K562 (cell line): ENCODE data around the gene TMEM187. TPM values are rescaled to one million over a fixed set of nuclear protein-coding genes. Genes with fewer than 3 reads are reported as not detected.
A peak's percentile ranks its signal among the peaks of the same experiment; 100 is the strongest.

Source experiments
- BMI1 ChIP-seq: fragments of 150-350 bp; IDR thresholded peaks from 2 replicates; pipeline ENCODE4 v1.6.1; 2014; ENCODE audit warnings: low read length
- FOS ChIP-seq: IDR thresholded peaks from 3 replicates; pipeline ENCODE4 v1.6.1; 2011; ENCODE audit not compliant: insufficient read length; ENCODE audit errors: extremely low read depth
- HMG20B ChIP-seq: fragments of 250-450 bp; sonication (Bioruptor Pico); IDR thresholded peaks from 2 replicates; pipeline ENCODE4 v1.5.0; 2021; ENCODE audit warnings: mild to moderate bottlenecking
- HNRNPH1 ChIP-seq: fragments of 200-400 bp; formaldehyde crosslinking; optimal IDR thresholded peaks from 2 replicates; pipeline ENCODE3; 2017; ENCODE audit warnings: low read depth, mild to moderate bottlenecking, low read length, moderate library complexity
- OTX1 ChIP-seq: fragments of 450-650 bp; formaldehyde crosslinking; IDR thresholded peaks from 2 replicates; pipeline ENCODE4 v1.4.0; 2022; ENCODE audit warnings: mild to moderate bottlenecking
- POLR3G ChIP-seq: IDR thresholded peaks from 2 replicates; pipeline ENCODE4 v1.6.1; 2011; ENCODE audit not compliant: insufficient read length, insufficient replicate concordance; ENCODE audit errors: extremely low read depth
- RBM15 ChIP-seq: fragments of 200-400 bp; formaldehyde crosslinking; IDR thresholded peaks from 2 replicates; pipeline ENCODE4 v1.6.1; 2018; ENCODE audit warnings: mild to moderate bottlenecking, low read length, moderate library complexity; ENCODE audit not compliant: insufficient read depth
- RFX5 ChIP-seq: IDR thresholded peaks from 2 replicates; pipeline ENCODE4 v1.6.1; 2011; ENCODE audit warnings: low read depth, mild to moderate bottlenecking, improper control_type of control experiment, low read length
- ZNF184 ChIP-seq: sonication (generic); formaldehyde crosslinking; IDR thresholded peaks from 2 replicates; pipeline ENCODE4 v1.5.0; 2020; ENCODE audit warnings: missing genetic modification reagents
- polyA plus RNA-seq, 8 experiments: library from polyadenylated mRNA; depleted of rRNA in 4 of 8; stranded (reverse) in 5 of 8; unstranded in 3 of 8; fragments of >200 nt; fragmentation: Nextera tagmentation in 2 of 8; fragmentation: Illumina TruSeq in 1 of 8; extraction: Ambion mirVana in 2 of 8; extraction: Trizol in 1 of 8; gene quantifications; 2 replicates each; pipeline versions ENCODE4 v1.2.1 to v1.2.3, GENCODE V29; 2011 to 2014; ENCODE audit warnings: inconsistent platforms in 1 of 8, missing spikeins in 1 of 8
- total RNA-seq, 7 experiments: library from RNA; depleted of rRNA in 6 of 7; stranded (reverse); fragments of >200 nt in 6 of 7; fragmentation: Illumina TruSeq in 2 of 7; extraction: Trizol in 2 of 7; gene quantifications; 2 replicates each; pipeline versions ENCODE4 v1.2.1 to v1.2.3, GENCODE V29; 2011 to 2021; ENCODE audit warnings: low replicate concordance in 1 of 7
- TF ChIP-seq, protein P1 (sequence below): fragments of 250-450 bp; sonication (Bioruptor Pico); IDR thresholded peaks from 2 replicates; pipeline ENCODE4 v1.4.0; 2020; ENCODE audit warnings: mild to moderate bottlenecking, moderate library complexity, borderline replicate concordance
- TF ChIP-seq, protein P2 (sequence below): fragments of 250-450 bp; sonication (Bioruptor Pico); IDR thresholded peaks from 2 replicates; pipeline ENCODE4 v1.5.0; 2020; ENCODE audit warnings: mild to moderate bottlenecking
- TF ChIP-seq, protein P3 (sequence below), 2 experiments: fragments of 450-650 bp; IDR thresholded peaks; 2 replicates each; pipeline ENCODE4 v1.6.1; 2016; ENCODE audit warnings: mild to moderate bottlenecking in 2 of 2, borderline replicate concordance in 1 of 2, low read depth in 1 of 2, moderate library complexity in 1 of 2
- TF ChIP-seq, protein P4 (sequence below), 2 experiments: IDR thresholded peaks; 2 replicates each; pipeline ENCODE4 v1.6.1; 2012; ENCODE audit warnings: improper control_type of control experiment in 2 of 2, low read depth in 2 of 2, low read length in 2 of 2, borderline replicate concordance in 1 of 2

TMEM187 gene
- total and polyA plus RNA-seq, 9 of the 15 experiments (the other 6 are each of a cell fraction or from before 2014, with no cell fraction given) = 0.13 to 6.4 (median 1.6) TPM

DNA sequence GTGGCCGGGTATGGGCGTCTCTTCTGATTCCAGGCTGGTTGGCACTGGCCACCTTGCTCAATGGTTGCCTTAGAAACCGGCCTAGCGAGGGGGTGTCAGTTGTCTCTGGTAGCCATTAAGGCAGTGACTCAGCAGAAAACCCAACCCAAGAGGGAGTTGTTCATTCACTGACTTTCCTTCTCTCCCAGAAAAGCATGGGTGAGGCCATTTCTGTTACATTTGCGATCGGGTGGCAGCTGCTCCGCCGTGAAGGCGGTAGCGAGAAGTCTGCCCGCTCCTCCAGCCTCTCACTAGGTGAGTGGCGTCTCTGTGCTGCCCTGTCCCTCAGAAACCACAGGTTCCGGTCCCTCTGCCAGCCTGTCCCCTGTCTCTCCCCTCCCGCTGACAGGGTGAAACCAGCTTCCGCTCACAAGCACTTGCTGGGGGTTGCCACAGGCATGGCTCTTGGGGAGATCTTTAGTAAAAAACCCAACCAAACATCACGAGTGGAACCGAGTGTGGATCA is 29.7 kb downstream of the TMEM187 start (continued):
- TF ChIP-seq, protein P1, sequence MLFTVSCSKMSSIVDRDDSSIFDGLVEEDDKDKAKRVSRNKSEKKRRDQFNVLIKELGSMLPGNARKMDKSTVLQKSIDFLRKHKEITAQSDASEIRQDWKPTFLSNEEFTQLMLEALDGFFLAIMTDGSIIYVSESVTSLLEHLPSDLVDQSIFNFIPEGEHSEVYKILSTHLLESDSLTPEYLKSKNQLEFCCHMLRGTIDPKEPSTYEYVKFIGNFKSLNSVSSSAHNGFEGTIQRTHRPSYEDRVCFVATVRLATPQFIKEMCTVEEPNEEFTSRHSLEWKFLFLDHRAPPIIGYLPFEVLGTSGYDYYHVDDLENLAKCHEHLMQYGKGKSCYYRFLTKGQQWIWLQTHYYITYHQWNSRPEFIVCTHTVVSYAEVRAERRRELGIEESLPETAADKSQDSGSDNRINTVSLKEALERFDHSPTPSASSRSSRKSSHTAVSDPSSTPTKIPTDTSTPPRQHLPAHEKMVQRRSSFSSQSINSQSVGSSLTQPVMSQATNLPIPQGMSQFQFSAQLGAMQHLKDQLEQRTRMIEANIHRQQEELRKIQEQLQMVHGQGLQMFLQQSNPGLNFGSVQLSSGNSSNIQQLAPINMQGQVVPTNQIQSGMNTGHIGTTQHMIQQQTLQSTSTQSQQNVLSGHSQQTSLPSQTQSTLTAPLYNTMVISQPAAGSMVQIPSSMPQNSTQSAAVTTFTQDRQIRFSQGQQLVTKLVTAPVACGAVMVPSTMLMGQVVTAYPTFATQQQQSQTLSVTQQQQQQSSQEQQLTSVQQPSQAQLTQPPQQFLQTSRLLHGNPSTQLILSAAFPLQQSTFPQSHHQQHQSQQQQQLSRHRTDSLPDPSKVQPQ = no peak; the same call in 1 of the 2 replicates
- TF ChIP-seq OTX1 (CRISPR knock-in tag) (peak; percentile 90), HNRNPH1 (no peak), POLR3G (no peak), HMG20B (CRISPR knock-in tag) (no peak), RFX5 (no peak), BMI1 (peak; percentile 61; the same call in 1 of the 2 replicates), RBM15 (no peak), ZNF184 (CRISPR knock-in tag) (no peak), FOS (no peak)
- TF ChIP-seq, protein P2, sequence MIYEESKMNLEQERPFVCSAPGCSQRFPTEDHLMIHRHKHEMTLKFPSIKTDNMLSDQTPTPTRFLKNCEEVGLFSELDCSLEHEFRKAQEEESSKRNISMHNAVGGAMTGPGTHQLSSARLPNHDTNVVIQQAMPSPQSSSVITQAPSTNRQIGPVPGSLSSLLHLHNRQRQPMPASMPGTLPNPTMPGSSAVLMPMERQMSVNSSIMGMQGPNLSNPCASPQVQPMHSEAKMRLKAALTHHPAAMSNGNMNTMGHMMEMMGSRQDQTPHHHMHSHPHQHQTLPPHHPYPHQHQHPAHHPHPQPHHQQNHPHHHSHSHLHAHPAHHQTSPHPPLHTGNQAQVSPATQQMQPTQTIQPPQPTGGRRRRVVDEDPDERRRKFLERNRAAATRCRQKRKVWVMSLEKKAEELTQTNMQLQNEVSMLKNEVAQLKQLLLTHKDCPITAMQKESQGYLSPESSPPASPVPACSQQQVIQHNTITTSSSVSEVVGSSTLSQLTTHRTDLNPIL (CRISPR knock-in tag) = peak; percentile 84; the same call in 1 of the 2 replicates
- TF ChIP-seq, protein P3, sequence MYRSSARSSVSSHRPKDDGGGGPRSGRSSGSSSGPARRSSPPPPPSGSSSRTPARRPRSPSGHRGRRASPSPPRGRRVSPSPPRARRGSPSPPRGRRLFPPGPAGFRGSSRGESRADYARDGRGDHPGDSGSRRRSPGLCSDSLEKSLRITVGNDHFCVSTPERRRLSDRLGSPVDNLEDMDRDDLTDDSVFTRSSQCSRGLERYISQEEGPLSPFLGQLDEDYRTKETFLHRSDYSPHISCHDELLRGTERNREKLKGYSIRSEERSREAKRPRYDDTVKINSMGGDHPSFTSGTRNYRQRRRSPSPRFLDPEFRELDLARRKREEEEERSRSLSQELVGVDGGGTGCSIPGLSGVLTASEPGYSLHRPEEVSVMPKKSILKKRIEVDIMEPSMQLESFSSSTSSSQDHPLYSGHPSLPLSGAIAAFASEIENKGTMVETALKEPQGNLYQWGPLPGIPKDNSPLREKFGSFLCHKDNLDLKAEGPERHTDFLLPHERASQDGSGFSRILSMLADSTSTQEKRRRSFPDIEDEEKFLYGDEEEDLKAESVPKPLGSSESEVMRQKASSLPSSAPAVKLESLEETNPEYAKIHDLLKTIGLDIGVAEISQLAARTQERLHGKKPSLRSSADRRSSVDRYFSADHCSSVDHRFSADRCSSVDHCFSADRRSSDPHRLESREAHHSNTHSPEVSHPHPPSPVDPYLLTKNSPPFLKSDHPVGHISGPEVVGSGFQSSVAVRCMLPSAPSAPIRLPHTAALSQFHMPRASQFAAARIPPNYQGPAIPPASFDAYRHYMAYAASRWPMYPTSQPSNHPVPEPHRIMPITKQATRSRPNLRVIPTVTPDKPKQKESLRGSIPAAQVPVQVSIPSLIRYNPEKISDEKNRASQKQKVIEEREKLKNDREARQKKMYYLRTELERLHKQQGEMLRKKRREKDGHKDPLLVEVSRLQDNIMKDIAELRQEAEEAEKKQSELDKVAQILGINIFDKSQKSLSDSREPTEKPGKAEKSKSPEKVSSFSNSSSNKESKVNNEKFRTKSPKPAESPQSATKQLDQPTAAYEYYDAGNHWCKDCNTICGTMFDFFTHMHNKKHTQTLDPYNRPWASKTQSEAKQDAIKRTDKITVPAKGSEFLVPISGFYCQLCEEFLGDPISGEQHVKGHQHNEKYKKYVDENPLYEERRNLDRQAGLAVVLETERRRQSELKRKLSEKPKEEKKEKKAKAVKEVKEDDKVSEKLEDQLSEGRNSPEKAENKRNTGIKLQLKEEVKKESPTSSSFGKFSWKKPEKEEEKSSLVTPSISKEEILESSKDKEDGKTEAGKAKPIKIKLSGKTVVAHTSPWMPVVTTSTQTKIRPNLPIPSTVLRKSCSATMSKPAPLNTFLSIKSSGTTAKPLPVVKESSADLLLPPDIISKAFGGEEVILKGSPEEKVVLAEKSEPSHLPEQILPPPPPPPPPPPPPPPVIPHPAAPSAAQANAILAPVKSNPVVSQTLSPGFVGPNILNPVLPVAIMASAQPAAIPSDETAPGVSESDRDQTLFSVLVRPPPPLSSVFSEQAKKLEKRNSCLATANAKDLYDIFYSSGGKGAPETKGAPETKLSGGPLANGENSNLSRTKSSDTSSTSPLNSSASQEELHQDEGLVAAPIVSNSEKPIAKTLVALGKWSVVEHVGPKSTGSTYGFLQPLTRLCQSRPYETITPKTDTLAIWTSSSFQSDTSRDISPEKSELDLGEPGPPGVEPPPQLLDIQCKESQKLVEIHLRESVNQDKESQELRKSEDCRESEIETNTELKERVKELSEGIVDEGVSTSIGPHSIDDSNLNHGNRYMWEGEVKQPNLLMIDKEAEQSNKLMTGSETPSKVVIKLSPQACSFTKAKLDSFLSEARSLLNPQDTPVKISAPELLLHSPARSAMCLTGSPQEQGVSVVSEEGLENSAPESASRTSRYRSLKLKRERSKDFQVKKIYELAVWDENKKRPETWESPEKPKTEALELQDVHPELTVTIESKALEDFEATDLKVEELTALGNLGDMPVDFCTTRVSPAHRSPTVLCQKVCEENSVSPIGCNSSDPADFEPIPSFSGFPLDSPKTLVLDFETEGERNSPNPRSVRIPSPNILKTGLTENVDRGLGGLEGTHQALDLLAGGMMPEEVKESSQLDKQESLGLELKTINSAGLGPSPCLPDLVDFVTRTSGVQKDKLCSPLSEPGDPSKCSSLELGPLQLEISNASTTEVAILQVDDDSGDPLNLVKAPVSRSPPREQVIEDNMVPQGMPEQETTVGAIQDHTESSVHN (IDR thresholded peaks at IDR 0.05; ENCODE audit: borderline replicate concordance in 1 of 2, low read depth in 1 of 2) = no peak
- TF ChIP-seq, protein P4, sequence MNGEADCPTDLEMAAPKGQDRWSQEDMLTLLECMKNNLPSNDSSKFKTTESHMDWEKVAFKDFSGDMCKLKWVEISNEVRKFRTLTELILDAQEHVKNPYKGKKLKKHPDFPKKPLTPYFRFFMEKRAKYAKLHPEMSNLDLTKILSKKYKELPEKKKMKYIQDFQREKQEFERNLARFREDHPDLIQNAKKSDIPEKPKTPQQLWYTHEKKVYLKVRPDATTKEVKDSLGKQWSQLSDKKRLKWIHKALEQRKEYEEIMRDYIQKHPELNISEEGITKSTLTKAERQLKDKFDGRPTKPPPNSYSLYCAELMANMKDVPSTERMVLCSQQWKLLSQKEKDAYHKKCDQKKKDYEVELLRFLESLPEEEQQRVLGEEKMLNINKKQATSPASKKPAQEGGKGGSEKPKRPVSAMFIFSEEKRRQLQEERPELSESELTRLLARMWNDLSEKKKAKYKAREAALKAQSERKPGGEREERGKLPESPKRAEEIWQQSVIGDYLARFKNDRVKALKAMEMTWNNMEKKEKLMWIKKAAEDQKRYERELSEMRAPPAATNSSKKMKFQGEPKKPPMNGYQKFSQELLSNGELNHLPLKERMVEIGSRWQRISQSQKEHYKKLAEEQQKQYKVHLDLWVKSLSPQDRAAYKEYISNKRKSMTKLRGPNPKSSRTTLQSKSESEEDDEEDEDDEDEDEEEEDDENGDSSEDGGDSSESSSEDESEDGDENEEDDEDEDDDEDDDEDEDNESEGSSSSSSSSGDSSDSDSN (IDR thresholded peaks at IDR 0.05; ENCODE audit: borderline replicate concordance in 1 of 2, low read depth in 2 of 2, low read length in 2 of 2) = no peak
